Epithelial cell of alveolus of lung (primary cell): ENCODE results near the gene C11orf24. TPM values are rescaled to one million over a fixed set of nuclear protein-coding genes. Genes with fewer than 3 reads are reported as not detected.

Source experiments
- total RNA-seq: library from RNA; depleted of rRNA; stranded (reverse); fragments of >200 nt; gene quantifications from 2 replicates; pipeline ENCODE4 v1.2.1, GENCODE V29; 2015

Gene C11orf24
- 33.7 and 76.9 TPM in 2 replicates for total RNA-seq

GRCh38 chr11:68271781-68272608, at the start of gene C11orf24:
TSS of gene C11orf24 (minus strand) at chr11:68271973. CDS start at chr11:68263767, 8,206 bp downstream.

DNA sequence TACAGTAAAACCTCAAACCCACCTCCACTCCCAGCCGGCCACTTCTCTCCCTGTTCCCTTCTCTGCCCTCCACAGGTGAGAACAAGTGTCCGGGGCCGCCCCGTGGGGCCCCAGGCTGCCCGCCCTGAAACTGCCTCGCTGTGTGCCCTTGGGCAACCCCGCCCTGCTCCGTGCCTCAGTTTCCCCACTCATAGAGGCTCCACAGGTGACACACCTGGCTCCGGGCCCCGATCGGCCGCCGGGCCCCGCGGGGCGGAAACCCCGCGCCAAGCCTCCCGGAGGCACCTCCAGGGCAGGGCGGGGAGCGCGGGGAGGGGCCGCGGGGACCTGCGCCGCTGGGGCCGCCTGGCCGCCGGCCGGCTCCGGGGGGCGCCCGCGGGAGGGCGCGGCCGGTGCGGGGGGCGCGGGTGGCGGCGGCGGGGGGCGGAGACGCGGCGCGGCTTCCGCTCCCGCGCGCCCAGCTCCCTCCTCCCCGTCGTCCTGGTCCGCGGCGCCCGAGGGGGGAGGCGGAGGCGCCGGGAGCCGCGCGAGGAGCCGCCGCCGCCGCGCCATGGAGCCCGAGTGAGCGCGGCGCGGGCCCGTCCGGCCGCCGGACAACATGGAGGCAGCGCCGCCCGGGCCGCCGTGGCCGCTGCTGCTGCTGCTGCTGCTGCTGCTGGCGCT, 40.5 kb upstream of the C11orf24 start, which contains the start of gene LRP5:
Gene LRP5 (plus strand): TSS at position 475 of the 663 bp plus-strand sequence. CDS start 124 bp downstream, at position 599.

DNA sequence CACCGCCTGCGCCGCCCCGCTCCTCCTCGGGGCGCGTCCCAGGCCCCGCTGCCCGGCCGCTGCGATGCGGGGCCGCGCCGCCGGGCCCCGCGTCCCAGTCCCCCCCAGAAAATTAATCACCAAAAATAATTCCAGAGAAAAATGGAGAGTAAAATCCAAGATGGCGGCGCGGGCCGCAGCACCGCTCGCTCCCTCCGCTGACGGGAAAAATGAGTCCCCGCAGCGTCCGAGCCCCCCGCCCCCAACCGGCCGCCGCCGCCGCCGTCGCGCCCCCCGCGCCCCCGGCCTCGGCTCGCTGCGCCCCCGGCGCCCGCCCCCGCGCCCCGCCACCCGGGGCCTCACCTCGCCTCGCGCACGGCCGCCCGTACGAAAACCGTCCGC, 58.6 kb downstream of the C11orf24 start, which contains the start of gene KMT5B:
Gene KMT5B (minus strand): TSS at position 162 of the 381 bp plus-strand sequence. CDS start 23,220 bp downstream, outside the sequence.

Other genes with a start within 250 kb of the C11orf24 start
- gene NDUFS8, start 241.3 kb downstream of the C11orf24 start, total RNA-seq, result 183 and 201 TPM in 2 replicates
- 67.6 and 116 TPM in 2 replicates for gene TCIRG1, start 232.9 kb downstream of the C11orf24 start, total RNA-seq
- gene CHKA, start 150.6 kb downstream of the C11orf24 start, total RNA-seq, result 4.5 and 16.2 TPM in 2 replicates
- 8.4 and 15.0 TPM in 2 replicates for gene KMT5B, start 58.7 kb downstream of the C11orf24 start, total RNA-seq
- gene LRP5, start 40.6 kb upstream of the C11orf24 start, total RNA-seq, result 14.9 and 32.4 TPM in 2 replicates
- 67.4 and 72.9 TPM in 2 replicates for gene PPP6R3, start 188.8 kb upstream of the C11orf24 start, total RNA-seq